Erythroblast (primary cell): ENCODE data around the gene HMOX2.

Source experiments
- DNase-seq, 2 experiments: peaks; one replicate each; lab custom pipeline; 2025; lab: John Stamatoyannopoulos, UW
- GATA1 ChIP-seq: IDR thresholded peaks from 2 replicates; pipeline ENCODE4 v1.6.1; 2011; ENCODE audit warnings: low read depth, mild to moderate bottlenecking, control low read depth, low read length, moderate library complexity
- POLR2A ChIP-seq: IDR thresholded peaks from 2 replicates; pipeline ENCODE4 v1.6.1; 2011; ENCODE audit warnings: mild to moderate bottlenecking, low read length

Gene HMOX2

DNA sequence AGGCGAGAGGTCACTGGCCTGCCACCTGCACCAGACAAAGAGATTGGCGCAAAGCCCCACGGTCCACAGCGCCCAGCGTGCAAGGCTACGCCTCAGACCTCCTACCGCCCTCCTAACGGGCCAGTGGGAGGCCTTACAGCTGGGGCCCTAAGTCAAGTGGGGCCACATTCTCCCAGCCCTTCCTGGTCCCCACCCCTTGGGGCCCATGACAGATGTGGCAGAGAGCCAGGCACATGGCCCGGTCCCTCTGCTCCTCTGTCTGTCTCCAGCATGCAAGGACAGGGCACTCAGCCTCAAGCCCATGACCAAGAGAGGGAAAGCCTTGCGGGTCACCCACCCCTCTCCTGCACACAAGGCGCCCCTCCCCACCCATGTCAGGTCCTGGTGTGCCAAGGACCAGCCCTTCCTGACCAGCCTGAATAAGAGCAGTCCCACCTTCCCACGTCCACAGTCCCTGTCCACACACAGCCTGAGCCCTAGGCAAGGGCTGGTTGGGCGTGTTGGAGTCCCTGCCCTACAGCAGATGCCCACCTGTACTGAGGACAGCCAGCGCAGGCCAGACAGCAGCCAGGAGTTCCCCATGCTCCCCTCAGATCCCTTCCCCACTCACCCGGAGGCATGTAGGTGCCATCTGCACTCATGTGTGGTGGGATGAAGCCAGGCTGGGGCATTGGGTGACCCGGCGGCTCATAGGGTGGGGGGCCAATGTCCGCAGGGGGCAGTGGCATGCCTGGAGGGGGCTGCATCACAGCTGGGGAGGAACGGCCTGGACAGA is 37.1 kb downstream of the HMOX2 start:
- no peak for TF ChIP-seq GATA1
- TF ChIP-seq POLR2A: no peak
- DNase-seq: peak; percentile 84 to 86

DNA sequence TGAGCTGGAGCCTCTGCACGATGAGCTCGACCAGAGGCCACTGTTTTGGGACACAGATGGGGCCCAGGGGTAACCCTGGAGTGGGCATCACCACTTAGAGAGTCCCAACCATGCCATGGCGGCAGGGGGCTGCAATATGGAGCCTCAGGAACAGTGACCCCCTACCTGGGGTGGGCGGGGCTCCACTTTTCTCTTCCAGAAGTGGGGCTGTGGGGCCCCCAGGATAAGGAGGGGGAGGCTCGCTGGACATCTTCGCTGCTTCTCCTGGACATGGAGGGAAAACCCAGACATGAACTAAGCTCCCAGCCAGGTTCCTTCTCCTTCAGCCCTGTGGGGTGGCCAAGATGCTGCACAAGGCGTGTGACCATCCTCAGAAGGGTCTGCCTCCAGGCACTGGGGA is 37.7 kb downstream of the HMOX2 start:
- TF ChIP-seq GATA1 (no peak), POLR2A (no peak)

DNA sequence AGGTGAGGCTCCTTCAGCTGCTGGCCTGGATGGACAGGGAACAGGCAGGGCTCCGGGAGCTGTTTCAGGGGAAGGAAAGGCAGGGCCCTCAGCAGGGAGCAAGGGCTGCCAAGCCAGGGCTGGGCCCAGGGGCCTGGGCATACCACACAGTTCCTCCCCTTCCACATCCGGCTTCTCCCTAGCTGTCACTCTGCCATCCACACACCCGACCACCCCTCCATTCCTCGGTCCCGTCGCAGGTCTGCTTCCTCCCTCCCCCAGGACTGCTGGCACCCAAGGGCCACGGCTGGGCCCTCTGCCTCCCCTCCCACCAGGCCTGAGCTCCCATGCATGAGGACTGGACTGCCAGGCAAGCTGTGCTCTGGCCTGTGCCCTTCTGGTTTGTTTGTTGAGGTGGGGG is 38.4 kb downstream of the HMOX2 start:
- no peak for DNase-seq
- TF ChIP-seq GATA1 (no peak), POLR2A (no peak)

More for the DNA sequence above, 37.7 kb downstream of the HMOX2 start:
- DNase-seq: no peak

DNA sequence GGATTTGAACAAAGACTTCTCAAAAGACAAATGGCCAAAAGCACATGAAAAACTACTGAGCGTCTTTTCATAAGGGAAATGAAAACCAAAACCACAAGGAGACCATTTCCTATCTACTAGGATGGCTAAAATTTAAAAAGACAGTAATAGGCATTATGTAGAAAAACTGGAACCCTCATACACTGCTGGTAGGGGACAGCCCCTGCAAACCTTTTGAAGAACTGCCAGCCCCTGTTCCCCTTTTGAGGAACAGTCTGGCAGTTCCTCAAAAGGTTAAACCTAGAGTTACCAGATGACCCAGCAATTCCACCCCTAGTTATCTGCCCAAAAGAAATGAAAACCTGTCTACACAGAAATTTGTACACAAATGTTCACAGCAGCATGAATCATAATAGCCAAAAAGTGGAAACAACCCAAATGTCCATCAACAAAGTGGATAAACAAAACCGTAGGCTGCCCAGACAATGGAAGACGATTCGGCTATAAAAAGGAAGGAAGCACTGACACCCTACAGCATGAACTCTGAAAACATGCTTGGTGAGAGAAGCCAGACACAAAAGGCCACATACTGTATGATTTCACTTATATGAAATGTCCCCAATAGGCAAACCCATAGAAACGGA is 39.5 kb downstream of the HMOX2 start:
- DNase-seq: peak in 1 of 2 experiments; percentile 35
- TF ChIP-seq POLR2A (no peak), GATA1 (no peak)

DNA sequence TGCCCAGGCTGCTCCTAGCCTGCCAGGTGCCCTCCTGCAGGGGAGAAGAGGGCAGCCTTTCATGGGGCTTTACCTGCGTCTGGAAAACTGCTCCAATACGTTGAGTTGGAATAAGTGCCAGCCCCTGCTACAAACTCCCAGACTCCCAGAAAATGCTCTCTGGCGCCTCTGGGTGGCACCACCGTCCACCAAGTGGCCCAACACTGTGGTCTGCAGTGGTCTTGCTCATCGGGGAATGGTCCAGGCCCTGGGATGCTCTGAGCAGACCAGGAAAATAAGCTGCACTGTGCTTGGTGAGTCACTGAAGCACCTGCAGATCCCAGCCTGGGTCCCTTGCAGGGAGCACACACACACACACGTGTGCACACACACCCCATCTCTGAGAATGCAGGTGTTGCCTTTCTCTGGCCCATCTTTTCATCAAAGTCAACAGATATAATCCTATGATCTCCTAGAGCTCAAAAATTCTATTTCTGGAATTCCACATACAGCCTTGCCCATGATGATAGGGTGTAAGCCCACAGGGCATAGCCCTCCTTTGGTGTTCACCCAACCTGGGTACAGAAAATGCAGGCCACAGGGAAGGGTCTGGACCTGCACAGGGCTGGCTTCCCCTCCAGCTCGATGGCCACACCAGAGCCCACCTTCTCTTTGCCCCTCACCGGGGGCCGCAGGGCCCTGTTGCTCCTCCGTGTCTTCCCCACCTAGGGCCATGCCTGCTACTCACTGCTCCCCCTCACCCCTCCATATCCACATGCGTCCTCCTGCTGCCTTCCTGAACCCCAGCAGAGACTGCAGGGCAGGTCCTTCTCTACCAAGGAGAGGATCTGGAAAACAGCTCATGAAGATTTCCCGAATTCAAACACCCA is 41.8 kb downstream of the HMOX2 start:
- DNase-seq: peak; percentile 30 to 53
- no peak for TF ChIP-seq GATA1
- TF ChIP-seq POLR2A: no peak

DNA sequence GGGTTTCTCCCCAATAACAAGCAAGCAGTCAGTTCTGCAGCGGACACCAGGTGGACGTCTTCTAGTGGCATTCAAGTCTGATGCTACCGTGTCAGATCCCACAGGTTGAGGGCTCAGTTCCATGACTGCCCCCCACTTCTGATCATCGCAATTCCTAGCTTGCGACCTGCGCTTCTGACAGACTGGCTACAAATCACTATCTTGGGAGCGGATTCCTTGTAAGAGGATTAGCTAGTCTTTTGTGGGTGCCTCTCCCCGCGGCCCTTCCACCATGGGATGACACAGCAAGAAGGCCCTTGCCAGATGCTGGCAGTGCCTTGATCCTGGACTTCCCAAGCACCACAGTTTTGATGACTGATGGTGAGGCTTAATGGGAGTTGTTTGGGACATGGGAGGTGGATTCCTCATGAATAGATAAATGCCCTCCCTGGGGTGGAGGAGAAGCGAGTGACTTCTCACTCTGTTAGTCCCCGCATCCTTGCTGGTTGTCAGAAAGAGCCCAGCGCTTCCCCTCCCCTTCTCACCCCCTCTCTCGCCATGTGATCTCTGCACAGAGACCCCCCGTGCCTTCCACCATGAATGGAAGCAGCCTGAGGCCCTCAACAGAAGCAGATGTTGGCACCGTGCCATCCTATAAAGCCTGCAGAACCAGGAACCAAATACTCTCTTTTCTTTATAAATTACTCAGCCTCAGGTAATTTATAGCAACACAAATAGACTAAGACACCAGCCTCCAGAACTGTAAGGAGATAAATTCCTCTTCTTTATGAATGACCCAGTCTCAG is 43.3 kb downstream of the HMOX2 start:
- TF ChIP-seq POLR2A: no peak
- TF ChIP-seq GATA1: no peak
- peak in 1 of 2 experiments; percentile 21 for DNase-seq

DNA sequence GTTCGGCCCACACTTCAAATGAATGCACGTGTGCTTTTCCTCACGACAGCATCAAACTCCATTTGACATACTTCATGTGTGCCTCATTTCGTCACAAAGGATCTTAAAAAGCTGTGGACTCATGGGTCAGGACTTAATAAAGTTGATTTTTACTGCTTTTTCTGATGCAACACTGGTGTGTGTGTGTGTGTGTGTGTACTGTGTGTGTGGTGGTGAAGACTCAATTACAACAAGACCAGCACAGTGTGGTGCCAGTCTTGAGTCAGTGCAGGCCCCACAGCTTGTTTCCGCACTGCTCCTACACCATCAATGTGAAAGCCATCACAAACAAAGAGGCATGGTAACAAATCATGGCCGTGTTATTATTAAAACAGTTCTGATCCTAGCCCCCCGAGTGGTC is 44.7 kb downstream of the HMOX2 start:
- no peak for DNase-seq
- TF ChIP-seq GATA1 (no peak), POLR2A (no peak)

DNA sequence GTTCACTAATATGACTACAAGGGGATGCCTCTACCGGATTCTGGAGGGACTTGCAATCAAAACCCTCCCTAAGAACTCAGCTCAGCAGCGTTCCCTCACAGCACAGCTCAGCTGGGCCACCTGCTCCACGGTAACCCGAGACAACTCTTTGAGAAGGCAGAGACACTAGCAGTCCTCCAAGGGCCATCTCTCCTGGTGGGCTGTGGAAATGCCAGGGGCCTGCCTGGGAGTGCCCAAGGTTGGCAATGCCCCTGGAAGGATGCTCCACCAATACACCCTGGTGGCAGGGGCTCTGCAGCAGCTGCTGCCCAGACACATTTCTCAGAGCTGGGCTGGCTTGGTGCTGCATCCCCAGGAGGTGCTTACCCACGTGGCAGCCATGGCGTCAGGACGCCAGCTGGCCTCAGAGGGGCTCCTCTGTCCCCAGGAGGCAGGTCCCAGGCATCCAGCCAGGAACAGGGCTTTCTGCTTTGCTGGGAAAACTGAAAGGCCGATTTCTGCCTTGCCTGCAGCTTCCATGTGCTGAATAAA is 45.9 kb downstream of the HMOX2 start:
- TF ChIP-seq POLR2A (no peak), GATA1 (no peak)
- no peak for DNase-seq

DNA sequence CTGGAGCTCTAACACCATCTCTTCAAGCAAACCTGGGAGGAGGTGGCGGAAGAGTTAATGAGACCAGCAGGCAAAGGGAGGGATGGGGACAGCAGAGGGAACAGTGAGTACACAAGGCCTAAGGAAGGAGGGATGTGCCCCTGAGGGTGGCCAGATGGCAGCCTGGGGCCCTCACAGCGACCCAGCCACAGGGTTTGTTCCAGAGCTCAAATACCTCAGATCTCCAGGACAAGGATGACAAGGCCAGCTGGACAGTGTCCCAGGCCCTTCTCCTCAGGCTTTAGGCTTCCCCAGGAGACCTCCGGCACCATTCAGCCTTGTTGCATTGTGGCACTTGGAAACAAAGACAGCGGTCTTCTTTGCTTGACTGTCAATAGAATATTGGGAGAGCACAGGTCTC is 47.5 kb downstream of the HMOX2 start:
- no peak for DNase-seq
- TF ChIP-seq POLR2A (no peak), GATA1 (no peak)

DNA sequence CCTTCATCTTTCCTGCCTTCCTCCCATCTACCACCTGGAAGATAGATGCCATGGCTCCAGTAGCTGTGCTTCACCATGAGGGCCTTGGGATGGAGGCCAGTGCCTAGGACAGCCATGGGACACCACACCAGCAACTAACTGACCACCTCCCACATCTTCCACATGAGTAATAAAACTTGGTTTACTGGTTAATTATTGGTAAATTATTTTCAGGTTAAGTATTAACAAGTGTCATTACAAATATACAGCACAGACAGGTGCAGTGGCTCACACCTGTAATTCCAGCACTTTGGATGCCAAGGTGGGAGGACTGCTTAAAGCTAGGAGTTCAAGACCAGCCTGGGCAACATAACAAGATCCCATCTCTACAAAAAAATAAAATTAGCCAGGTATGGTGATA is 48.4 kb downstream of the HMOX2 start:
- DNase-seq: no peak
- TF ChIP-seq POLR2A (no peak), GATA1 (no peak)

DNA sequence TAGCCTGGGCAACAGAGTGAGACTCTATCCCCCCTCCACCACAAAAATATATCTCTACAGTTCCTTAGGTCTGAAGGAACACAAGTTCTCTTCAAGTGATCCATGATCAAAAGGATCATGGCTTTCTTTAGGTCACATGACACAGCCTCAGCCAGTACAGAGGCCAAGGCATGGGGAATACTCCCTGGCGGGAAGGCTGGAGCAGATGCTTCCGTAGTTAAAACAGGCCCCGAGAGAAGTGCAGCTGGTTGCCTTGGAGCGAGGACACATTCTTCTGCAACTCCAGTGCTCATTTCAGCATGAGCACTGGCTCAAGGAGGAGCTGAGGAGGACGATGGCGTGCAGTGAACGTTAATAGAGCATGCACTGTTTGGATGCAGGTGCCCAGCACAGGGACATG is 48.9 kb downstream of the HMOX2 start:
- no peak for TF ChIP-seq GATA1
- TF ChIP-seq POLR2A: no peak
- no peak for DNase-seq

DNA sequence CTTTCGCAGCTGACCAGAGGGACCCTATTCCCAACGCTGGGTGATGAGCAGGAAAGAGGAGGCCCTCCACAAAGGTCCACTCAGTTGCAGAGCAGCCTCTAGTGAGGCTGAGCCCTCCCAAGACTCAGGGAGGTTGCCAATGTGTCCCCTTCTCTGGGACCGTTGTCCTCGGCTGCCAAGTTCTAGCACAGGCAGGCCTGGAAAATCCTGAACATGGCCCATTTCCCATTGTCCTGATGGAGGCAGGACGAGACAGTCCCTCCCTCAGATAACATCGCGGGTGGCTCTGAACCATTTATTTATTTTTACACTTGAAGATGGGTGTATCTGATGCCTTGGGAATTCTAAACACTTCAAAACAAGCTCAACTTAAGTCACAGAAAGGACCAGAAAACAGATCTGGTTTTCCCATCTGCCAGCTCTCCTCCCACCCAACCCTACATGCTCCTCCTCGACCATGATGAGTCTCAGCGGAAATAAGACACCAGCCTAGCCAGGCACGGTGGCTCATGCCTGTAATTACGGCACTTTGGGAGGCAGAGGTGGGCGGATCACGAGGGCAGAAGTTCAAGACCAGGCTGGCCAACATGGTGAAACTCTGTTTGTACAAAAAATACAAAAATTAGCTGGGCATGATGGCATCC is 49.6 kb downstream of the HMOX2 start:
- TF ChIP-seq GATA1 (no peak), POLR2A (no peak)

DNA sequence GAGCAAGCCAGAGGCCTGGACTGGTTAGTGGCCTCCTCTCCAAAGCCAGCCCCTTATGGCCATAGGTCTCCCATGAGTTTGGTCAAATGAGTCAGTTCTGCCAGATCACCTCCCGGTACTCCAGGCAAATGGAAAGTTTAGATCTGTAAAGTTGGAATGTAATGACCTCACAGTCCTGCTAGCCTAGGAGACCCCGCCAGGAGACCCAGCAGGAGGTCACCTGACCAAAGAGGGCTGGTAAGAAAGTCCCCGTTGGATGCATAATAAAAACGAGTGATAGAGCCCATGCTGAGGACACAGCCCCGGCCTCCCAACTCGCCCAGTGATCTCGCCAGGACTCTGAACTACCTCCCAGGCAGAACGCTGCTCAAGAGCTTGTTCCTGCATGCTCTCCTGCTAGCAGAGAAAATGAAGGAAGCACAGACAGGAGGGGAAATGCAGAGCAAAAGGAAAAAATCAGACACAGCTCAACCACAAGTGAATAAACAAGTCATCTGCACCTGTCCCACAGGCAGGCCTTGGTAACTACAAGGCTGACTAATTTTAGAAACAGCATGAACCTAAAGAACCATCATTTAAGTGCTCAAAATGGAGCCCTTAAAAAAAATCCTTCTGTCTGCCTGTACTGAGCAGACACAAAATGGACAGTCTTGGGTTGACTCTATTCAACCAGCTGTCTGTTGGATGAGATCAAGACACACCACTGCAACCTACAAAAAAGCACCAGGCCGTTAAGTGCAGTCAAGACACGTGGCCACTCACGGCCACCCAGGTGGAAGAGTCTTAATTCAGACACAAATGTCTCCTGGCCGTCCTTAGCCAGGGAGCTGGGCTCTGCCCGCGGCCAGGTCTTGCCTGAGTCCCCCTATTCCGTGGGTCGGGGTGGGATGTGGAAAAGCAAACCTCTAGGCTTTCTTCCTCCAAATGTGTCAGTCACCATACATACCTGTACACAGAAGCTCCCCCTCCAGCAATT is 53.2 kb downstream of the HMOX2 start:
- no peak for DNase-seq
- TF ChIP-seq POLR2A: no peak
- no peak for TF ChIP-seq GATA1

More for the DNA sequence above, 49.6 kb downstream of the HMOX2 start:
- DNase-seq: no peak
